Ectodermal cell (in vitro differentiated cells): ENCODE data around the gene TNNI3K.

Source experiments
- H3K27ac ChIP-seq: 2 replicates; pipeline ENCODE4 v1.7.0; 2013; ENCODE audit warnings: mild to moderate bottlenecking, low read depth, low read length; ENCODE audit not compliant: insufficient read depth, poor library complexity, severe bottlenecking
- H3K27me3 ChIP-seq: 2 replicates; pipeline ENCODE4 v1.7.0; 2013; ENCODE audit warnings: mild to moderate bottlenecking, low read length; ENCODE audit not compliant: insufficient read depth, control insufficient read depth, poor library complexity, severe bottlenecking
- H3K36me3 ChIP-seq: one replicate; pipeline ENCODE4 v1.7.0; 2013; ENCODE audit warnings: low read length; ENCODE audit not compliant: control insufficient read depth, insufficient read depth
- H3K4me1 ChIP-seq: one replicate; pipeline ENCODE4 v1.7.0; 2013; ENCODE audit warnings: low read length; ENCODE audit not compliant: control insufficient read depth, insufficient read depth
- H3K4me3 ChIP-seq: 2 replicates; pipeline ENCODE4 v1.7.0; 2013; ENCODE audit warnings: low read depth, low read length, control low read depth; ENCODE audit not compliant: insufficient read depth
- H3K9me3 ChIP-seq: 2 replicates; pipeline ENCODE4 v1.7.0; 2013; ENCODE audit warnings: mild to moderate bottlenecking, low read length, moderate library complexity; ENCODE audit not compliant: control insufficient read depth
- WGBS, 2 experiments: methylation state at CpG; one replicate each; pipeline ENCODE4 v1.1.7; 2013; ENCODE audit warnings: missing lambda C conversion rate in 2 of 2; 5-methylcytosine and 5-hydroxymethylcytosine counted together

TNNI3K gene

DNA sequence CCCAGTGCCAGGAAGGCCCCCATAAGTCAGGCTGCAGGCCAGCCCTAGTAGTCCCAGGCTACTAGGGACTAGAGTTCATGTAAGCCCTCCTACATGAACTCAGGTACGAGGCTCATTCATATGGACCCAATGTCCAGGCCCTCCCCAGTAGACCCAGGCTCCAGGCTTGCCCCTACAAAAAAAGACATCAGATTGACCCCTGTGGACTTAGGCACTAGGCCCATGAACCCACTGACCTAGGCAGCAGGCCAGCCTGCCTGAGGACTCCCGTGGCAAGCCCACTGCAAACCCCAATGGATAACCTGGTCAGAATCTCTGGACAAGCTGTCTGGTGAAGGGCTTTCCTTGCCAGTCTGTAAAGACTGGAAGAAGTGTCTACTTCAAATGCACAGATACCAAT is 51.2 kb downstream of the TNNI3K start:
- H3K27me3 ChIP-seq = no peaks in the 10 kb centered on the region
- H3K36me3 ChIP-seq = no peaks in the 10 kb centered on the region
- 90 to 96% methylated on average over 2 of the region's 2 CpGs for WGBS, 2 experiments
- H3K4me3 ChIP-seq = no peak overlapping the region
- no peak overlapping the region for H3K27ac ChIP-seq
- H3K4me1 ChIP-seq = no peaks in the 10 kb centered on the region
- no peaks in the 10 kb centered on the region for H3K9me3 ChIP-seq

DNA sequence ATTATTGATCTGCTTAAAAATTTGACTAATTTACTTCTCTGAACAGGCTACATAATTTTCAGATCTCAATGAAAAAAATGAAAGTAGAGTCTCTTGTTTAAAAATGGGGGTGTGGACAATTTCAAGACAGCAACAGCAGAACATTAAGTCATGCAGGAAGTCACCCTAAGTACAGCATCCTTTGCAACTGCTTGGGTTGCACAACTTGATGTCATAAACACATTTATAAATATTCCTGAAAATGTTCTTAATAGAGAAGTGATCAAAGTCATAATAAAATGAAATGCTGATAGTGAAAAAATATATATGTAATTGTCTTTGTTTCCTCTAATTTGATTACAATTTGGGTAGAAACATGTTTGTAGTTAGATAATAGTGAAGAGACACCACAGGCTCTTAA is 79.3 kb downstream of the TNNI3K start:
- no peak overlapping the region for H3K27ac ChIP-seq
- H3K4me1 ChIP-seq = no peaks in the 10 kb centered on the region
- no peaks in the 10 kb centered on the region for H3K27me3 ChIP-seq
- no peaks in the 10 kb centered on the region for H3K9me3 ChIP-seq
- no peak overlapping the region for H3K4me3 ChIP-seq
- no peaks in the 10 kb centered on the region for H3K36me3 ChIP-seq

DNA sequence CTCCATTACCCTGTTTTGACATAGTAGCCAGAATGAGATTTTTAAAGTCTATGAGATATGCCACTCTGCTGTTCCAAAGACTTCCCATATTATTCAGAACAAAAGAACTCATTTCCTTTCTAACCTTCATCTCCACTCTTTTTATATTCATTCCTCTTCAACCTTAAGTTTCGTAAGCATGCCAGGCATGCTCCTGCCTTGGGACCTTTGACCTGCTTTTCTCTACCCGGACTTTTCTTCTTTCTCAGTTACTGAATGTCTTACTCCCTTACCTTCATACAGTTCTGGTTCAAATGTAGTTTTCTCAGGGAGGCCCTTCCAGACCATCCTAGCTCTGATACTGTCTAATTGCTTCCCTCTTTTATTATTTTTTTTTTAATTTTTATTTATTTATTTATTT is 81.1 kb downstream of the TNNI3K start:
- WGBS, 2 experiments = 67 to 72% methylated on average over 2 of the region's 2 CpGs
- H3K4me3 ChIP-seq = no peak overlapping the region
- H3K9me3 ChIP-seq = no peaks in the 10 kb centered on the region
- no peaks in the 10 kb centered on the region for H3K4me1 ChIP-seq
- no peak overlapping the region for H3K27ac ChIP-seq
- H3K36me3 ChIP-seq = no peaks in the 10 kb centered on the region
- H3K27me3 ChIP-seq = no peaks in the 10 kb centered on the region

DNA sequence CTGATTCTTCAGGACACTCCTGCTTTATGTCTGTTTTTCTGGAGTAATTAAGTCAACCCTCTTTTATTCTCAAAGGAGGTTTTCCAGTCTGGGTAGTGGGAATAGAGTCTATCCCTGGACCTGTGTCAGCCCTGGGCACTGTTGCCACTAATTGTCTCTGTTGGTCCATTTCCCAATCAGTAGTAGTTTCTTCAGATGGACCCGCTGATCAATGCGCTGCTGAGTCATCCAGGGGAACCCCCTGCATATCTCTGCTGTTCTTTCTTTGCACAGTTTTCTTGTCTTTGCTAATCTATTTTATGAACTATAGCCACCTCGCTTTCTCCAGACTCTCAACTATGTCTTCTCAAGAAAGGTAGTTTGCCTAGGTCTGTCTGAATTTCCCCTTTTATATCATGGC is 82.5 kb downstream of the TNNI3K start:
- H3K4me3 ChIP-seq = no peak overlapping the region
- WGBS, 2 experiments = 92 to 98% methylated on average over 3 of the region's 3 CpGs
- no peaks in the 10 kb centered on the region for H3K27me3 ChIP-seq
- H3K27ac ChIP-seq = no peak overlapping the region
- no peaks in the 10 kb centered on the region for H3K4me1 ChIP-seq
- no peaks in the 10 kb centered on the region for H3K9me3 ChIP-seq
- H3K36me3 ChIP-seq = no peaks in the 10 kb centered on the region

DNA sequence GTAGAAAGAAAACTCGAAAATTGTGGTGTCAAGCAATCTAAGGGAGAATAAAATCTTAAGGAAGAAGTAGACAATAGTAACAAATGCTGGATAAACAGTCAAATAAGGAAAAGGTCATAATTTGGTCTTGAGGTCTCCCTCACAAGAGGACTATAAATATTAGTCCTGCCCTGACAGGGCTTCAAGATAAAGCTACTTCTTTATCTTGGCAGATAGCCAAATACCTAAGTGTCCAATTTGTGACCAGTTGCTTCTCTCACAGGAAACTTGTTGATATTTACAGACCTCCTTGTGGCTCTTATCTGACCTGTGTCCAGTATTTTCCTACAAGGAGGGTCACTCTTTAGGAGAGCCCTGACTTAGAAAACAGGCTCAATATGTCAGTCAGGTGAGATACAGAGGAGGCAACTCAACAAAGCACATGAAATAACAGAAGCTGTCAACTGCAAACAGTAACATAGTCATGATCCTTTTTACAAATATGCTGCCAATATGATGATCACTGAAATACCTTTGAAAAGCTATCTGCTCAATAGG is 88.8 kb downstream of the TNNI3K start:
- no peak overlapping the region for H3K4me3 ChIP-seq
- no peaks in the 10 kb centered on the region for H3K27me3 ChIP-seq
- H3K4me1 ChIP-seq = no peaks in the 10 kb centered on the region
- no peaks in the 10 kb centered on the region for H3K36me3 ChIP-seq
- 93 to 96% methylated on average over 1 of the region's 1 CpG for WGBS, 2 experiments
- no peak overlapping the region for H3K27ac ChIP-seq
- H3K9me3 ChIP-seq = no peaks in the 10 kb centered on the region

DNA sequence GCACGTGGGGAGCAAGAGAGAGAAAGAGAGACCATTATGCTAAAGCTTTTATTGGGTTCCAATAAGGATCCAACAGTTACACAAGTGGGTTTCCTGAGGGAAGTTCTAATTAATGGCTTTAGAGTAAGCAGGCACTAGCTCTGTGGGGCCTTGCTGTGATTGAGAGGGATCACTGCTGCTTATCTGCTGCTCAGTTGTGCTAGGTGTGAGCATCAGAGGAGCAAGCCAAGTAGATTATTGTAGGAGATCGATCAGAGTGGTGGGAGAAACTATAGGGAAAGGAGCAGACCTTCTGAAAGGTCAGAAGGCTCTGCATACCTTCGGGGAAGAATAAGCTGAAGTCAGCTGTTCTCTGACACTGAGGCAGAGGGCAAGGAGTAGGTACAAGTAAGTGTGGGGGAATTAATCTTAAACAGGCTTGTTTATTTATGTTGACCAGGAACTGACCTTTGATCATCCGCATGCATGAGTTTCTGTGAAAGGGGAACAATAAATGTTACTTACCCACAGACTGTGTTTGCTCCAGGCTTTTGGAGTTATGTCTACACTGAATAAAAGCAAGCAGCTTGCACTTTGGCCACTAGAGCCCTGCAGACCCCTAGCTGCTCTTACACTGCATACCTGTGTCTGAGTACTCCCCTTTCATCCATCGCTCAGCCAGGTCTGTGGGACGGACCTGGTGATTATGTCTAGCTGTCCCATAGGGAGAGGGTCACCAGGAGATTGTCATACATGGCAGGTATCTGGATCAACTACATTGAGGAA is 89.7 kb downstream of the TNNI3K start:
- H3K27me3 ChIP-seq = no peaks in the 10 kb centered on the region
- 90 to 93% methylated on average over 6 of the region's 6 CpGs for WGBS, 2 experiments
- no peaks in the 10 kb centered on the region for H3K9me3 ChIP-seq
- H3K27ac ChIP-seq = no peak overlapping the region
- H3K4me3 ChIP-seq = no peak overlapping the region
- no peaks in the 10 kb centered on the region for H3K36me3 ChIP-seq
- H3K4me1 ChIP-seq = no peaks in the 10 kb centered on the region

DNA sequence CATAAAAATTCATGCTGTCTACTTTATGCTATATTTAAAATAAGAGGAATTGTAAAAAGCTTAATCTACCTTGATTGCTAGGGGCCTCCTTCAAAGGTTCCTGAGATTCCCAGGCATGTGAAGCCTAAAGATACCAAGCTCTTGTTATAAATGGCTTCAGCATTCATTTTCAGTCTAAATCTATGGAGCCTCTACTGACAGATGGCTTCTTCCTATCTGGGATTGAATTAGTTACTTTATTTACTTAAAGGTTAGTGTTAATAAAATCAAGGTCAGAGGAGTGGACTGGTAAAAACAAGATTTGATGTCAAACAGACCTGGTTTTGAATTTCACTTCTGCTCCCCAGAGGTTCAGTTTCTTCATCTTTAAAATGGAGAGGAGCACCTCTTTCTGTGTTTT is 93.7 kb downstream of the TNNI3K start:
- H3K4me3 ChIP-seq = no peak overlapping the region
- no peaks in the 10 kb centered on the region for H3K9me3 ChIP-seq
- H3K36me3 ChIP-seq = no peaks in the 10 kb centered on the region
- H3K4me1 ChIP-seq = no peaks in the 10 kb centered on the region
- H3K27ac ChIP-seq = no peak overlapping the region
- no peaks in the 10 kb centered on the region for H3K27me3 ChIP-seq

DNA sequence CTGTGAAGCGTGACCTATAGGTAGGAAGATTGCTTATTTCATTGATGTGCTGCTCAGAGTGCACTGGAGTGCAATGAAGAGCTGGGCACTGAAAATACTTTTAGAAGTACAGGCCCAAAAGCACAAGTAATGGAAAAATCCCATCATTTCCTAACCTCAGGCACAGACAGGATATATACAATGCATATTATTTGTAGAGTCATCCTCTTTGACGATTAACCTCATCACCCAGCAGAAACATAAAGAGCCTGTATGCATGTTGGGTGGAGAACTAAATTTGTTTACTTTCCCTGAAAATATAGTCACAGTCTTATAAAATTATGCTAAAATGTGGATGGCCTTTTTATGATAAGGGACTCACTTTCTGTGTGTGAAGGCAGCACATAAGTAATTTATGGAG is 98.1 kb downstream of the TNNI3K start:
- Histone ChIP-seq H3K27me3 (no peaks in the 10 kb centered on the region), H3K36me3 (no peaks in the 10 kb centered on the region), H3K4me3 (no peak overlapping the region), H3K4me1 (peaks cover under 1% of the 10 kb centered on the region), H3K27ac (no peak overlapping the region), H3K9me3 (no peaks in the 10 kb centered on the region)
- 86 to 94% methylated on average over 1 to 2 of the region's 2 CpGs for WGBS, 2 experiments

DNA sequence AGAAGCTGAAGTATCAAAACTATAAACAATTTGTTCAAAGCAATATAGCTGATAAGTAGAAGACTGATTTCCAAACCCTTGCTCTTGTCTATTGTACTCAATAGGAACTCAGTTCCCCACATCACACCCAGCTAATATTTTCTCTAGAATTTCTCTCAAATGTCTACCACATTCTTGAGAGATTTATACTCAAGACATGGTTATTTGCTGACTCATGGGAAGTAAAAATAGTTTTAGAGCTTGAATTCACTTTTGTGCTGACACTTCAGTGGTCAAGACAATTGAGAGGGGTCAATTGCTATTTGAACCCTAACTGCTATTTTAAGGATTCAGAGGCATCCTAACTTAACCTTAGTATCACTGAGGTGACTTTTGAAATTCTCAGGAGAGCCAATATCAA is 99.0 kb downstream of the TNNI3K start:
- Histone ChIP-seq H3K4me3 (no peak overlapping the region), H3K36me3 (no peaks in the 10 kb centered on the region), H3K4me1 (peaks cover 6% of the 10 kb centered on the region), H3K27ac (no peak overlapping the region), H3K27me3 (no peaks in the 10 kb centered on the region), H3K9me3 (no peaks in the 10 kb centered on the region)

DNA sequence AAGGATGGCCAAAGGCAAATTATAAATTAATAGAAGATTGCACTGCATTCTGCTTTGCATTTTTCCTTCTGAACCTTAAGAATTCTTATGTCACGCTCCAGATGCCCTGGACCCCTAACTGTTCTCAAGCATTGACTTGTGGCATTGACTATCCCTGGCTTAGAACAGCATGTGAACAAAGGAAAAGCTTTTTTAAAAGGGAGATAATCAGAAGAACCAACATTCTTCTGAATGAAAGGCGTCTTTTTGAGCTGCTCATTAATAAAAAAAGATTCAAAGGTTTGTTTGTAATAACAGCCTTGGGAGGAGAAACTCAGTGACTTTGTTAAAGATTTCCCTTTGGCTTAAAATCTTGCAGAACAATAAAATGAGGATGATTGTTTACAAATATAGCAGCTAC is 105.5 kb downstream of the TNNI3K start:
- Histone ChIP-seq H3K27me3 (no peaks in the 10 kb centered on the region), H3K4me1 (peaks cover 14% of the 10 kb centered on the region), H3K4me3 (no peak overlapping the region), H3K9me3 (no peaks in the 10 kb centered on the region), H3K27ac (peak overlapping the region; percentile 1), H3K36me3 (no peaks in the 10 kb centered on the region)
- WGBS, 2 experiments = 49 to 63% methylated on average over 2 of the region's 2 CpGs
